Measurements from ENCODE around the gene RAB20.
"Not testable (repeated sequence)": the region's sequence is repeated elsewhere in the genome, so short reads cannot be mapped to it uniquely, and the experiment has no call there.

The RAB20 gene

DNA sequence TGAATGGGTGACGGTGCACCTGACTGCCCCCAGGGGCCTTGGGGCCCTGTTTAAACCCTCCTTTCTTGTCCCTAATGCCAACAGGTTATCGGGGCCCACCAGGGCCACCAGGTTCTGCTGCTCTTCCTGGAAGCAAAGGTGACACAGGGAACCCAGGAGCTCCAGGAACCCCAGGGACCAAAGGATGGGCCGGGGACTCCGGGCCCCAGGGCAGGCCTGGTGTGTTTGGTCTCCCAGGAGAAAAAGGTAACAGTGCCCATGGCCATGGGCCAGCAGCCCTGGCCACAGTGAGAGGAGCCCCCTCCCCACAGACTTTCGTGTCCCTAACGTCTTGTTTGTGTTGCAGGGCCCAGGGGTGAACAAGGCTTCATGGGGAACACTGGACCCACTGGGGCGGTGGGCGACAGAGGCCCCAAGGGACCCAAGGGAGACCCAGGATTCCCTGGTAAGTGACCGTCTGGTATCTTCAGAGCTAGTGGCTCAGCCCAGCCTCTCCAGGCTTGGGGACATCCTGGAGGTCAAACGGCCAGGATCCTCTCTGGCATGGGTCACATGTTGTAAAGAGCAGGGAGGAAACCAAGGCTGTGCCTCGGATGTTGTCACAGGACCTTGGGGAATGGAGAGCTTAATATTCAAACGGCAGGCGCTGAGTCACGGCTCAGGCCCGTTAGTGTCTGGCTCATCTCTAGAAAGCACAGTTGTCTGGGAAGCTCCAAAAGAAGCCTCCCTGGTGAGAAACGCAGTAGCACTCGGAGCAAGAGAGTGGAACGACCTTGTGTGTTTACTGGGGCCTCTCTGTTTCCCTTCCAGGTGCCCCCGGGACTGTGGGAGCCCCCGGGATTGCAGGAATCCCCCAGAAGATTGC is 58.3 kb downstream of the RAB20 start:
- ChIA-PET CTCF (no interaction called here), POLR2A (no interaction called here)

DNA sequence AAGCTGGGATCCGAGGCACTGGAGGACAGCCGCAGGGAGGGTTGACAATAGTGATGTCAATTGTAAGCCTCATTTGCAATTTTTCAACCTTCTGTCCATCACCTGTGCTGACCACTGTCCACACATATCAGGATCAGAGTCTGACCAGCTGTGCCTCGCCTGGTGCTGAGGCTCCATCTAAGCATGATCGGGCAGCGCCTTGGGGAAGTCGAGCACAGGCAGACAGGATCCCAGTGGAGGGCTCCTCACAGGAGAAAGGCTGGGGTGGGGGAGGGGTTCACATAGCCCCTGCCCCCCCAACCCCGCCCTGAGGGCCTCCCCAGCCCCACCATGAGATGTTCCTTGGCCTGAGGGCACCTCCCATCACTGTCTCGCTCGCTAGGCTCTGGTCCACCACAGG is 60.3 kb downstream of the RAB20 start:
- DNase-seq (ENCODE audit: extremely low spot score) = no peak
- TF ChIP-seq LEF1 (IDR thresholded peaks at IDR 0.05; ENCODE audit: borderline replicate concordance) = no peak
- TF ChIP-seq TARDBP (IDR thresholded peaks at IDR 0.05) = no peak
- no peak for TF ChIP-seq BHLHE40 (IDR thresholded peaks at IDR 0.05; ENCODE audit: borderline replicate concordance)
- ChIA-PET CTCF (no interaction called here), POLR2A (no interaction called here)

More for the DNA sequence above, 58.3 kb downstream of the RAB20 start:
- DNase-seq (ENCODE audit: extremely low spot score) = no peak
- no peak for TF ChIP-seq ZNF384 (IDR thresholded peaks at IDR 0.05)

DNA sequence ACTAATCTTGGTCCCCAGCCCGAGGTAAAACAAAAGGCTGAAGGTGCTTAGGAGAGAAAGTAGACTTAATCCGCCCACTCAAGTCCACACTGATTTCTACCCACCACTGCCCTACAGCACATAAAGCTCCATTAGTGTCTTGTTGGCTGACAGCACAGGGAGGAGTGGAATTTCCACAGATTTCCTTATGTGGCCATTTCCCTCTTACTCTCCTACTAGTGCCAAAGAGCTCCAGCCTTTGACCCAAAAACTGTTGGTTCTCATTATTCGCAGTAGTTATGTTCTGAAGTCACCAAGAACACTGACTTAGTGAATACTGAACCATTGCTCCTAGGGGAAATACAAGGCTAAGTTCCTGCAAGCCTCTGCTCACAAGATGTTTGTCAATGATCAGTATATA is 61.2 kb downstream of the RAB20 start:
- POLR2A ChIA-PET = no interaction called here
- no peak for DNase-seq (ENCODE audit: extremely low spot score)
- TF ChIP-seq CTBP1 (IDR thresholded peaks at IDR 0.05; ENCODE audit: borderline replicate concordance) (no peak), ELF4 (IDR thresholded peaks at IDR 0.05) (no peak), NFRKB (IDR thresholded peaks at IDR 0.05) (no peak), PKNOX1 (IDR thresholded peaks at IDR 0.05) (no peak), SUZ12 (IDR thresholded peaks at IDR 0.05) (no peak), FOXK2 (IDR thresholded peaks at IDR 0.05) (no peak), LEF1 (IDR thresholded peaks at IDR 0.05; ENCODE audit: borderline replicate concordance) (no peak)
- CTCF ChIA-PET = no interaction called here

DNA sequence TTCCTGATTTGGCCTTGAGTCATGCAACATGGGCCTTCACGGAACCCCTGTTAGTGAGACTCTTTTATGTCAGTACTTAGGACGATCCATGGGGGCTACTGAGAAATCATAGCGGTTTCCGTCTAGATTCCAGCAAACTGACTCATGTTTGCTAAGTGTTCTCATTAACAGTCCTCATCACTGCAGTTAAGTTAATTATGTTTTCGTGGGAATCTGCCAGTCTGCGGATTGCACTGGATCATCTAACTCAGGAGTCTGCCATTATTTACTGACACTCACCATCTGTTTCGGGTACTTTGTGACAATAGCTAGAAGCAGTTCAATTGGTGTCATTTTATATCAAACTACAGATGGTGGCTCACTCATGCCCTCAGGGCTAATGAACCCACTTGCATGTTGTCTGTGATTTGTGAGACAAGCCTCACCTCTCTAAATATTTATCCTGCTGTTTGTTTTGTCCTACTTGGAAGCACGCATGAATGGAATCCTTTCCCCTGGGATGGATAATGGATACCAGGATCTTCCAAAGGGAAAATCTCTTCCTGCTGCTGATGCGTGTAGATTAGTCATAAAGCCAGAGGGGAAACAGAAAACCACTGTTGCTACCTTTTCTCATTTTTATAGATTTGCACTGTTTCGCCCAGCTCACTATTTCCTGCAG is 61.8 kb downstream of the RAB20 start:
- POLR2A ChIA-PET = no interaction called here
- TF ChIP-seq TARDBP (IDR thresholded peaks at IDR 0.05) (no peak), ZNF384 (IDR thresholded peaks at IDR 0.05) (no peak), SP1 (IDR thresholded peaks at IDR 0.05) (no peak), BHLHE40 (IDR thresholded peaks at IDR 0.05; ENCODE audit: borderline replicate concordance) (no peak), L3MBTL2 (conservative IDR thresholded peaks at IDR 0.05) (no peak), LEF1 (IDR thresholded peaks at IDR 0.05; ENCODE audit: borderline replicate concordance) (no peak), HDGF (IDR thresholded peaks at IDR 0.05; ENCODE audit: borderline replicate concordance) (no peak), PKNOX1 (IDR thresholded peaks at IDR 0.05) (no peak), FOXM1 (IDR thresholded peaks at IDR 0.05; ENCODE audit: borderline replicate concordance) (no peak), CTBP1 (IDR thresholded peaks at IDR 0.05; ENCODE audit: borderline replicate concordance) (no peak), FOXA1 (IDR thresholded peaks at IDR 0.05) (no peak), ARNT (IDR thresholded peaks at IDR 0.05) (no peak), FOXK2 (IDR thresholded peaks at IDR 0.05) (no peak), SUZ12 (IDR thresholded peaks at IDR 0.05) (no peak)
- CTCF ChIA-PET = no interaction called here
- no peak for DNase-seq (ENCODE audit: extremely low spot score)

DNA sequence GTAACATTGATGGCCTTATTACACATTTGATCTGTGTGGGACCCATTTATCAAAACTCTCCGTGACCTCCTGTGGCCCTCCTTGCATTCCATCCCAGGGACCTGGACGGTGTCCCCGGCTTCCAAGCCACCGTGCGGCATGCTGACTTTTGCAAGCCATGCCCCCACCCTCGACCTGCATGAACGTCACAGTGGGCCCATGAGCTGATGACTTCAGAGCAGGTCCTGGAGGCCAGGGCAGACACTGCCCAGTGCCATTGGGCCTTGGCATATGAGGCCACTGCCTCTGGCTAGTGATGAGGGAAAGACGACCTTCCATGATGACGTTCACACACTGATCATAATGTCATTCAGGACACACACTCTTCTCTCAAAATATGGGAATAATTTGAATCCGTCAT is 62.8 kb downstream of the RAB20 start:
- CTCF ChIA-PET = no interaction called here
- POLR2A ChIA-PET = no interaction called here
- TF ChIP-seq NFRKB (IDR thresholded peaks at IDR 0.05) (no peak), PKNOX1 (IDR thresholded peaks at IDR 0.05) (no peak), CTBP1 (IDR thresholded peaks at IDR 0.05; ENCODE audit: borderline replicate concordance) (no peak)
- DNase-seq (ENCODE audit: extremely low spot score) = no peak

DNA sequence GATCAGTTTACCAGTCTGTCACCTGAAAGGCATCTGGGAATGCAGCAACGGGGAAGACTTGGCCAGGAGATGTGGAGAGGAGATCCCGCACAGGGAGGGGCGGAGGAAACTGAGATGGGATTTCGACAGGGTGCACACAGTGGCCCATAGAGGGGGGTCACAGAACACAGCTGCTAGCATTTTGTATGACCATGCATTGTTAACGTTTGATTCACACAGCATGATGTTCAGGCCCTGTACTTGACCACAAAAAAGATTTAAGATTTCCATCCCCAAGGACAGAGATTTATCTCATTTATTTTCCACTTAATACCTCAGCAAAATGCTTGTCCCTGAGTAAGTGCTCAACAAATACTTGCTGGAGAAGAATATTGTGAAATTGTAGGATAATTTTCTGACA is 63.2 kb downstream of the RAB20 start:
- no peak for DNase-seq (ENCODE audit: extremely low spot score)
- ChIA-PET POLR2A (no interaction called here), CTCF (no interaction called here)
- no peak for TF ChIP-seq ZNF384 (IDR thresholded peaks at IDR 0.05)
- no peak for TF ChIP-seq HDGF (IDR thresholded peaks at IDR 0.05; ENCODE audit: borderline replicate concordance)
- no peak for TF ChIP-seq CTBP1 (IDR thresholded peaks at IDR 0.05; ENCODE audit: borderline replicate concordance)
- TF ChIP-seq SUZ12 (IDR thresholded peaks at IDR 0.05) = no peak
- TF ChIP-seq FOXK2 (IDR thresholded peaks at IDR 0.05) = no peak
- TF ChIP-seq L3MBTL2 (conservative IDR thresholded peaks at IDR 0.05) = no peak
- TF ChIP-seq LEF1 (IDR thresholded peaks at IDR 0.05; ENCODE audit: borderline replicate concordance) = no peak

DNA sequence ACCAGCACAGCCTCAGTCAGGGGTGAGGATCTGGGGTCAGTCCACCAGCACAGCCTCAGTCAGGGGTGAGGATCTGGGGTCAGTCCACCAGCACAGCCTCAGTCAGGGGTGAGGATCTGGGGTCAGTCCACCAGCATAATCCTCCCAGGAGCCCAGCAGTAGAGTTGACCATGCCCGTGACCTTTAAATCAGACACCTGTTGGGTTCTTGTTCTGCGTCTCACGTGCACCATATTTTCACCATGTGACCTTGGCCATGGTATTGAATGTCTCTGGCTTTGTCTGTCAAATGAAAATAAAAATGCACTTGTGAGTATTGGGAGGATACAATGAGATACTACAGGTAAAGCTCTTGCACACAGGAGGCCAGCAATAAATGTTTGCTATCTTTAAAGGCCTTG is 63.6 kb downstream of the RAB20 start:
- CTCF ChIA-PET; DNase-seq (ENCODE audit: extremely low spot score); POLR2A ChIA-PET: not testable (repeated sequence)
